NB4 (cell line): ENCODE measurements around the gene PCDHB1.

Experiments
- CTCF ChIP-seq: IDR thresholded peaks from one replicate; pipeline ENCODE4 v1.5.1; 2012; ENCODE audit warnings: low read depth, low read length
- MAX ChIP-seq: IDR thresholded peaks from 2 replicates; pipeline ENCODE4 v1.6.1; 2011; ENCODE audit warnings: low read depth, low read length
- MYC ChIP-seq: IDR thresholded peaks from 2 replicates; pipeline ENCODE4 v1.6.1; 2011; ENCODE audit warnings: low read depth, low read length
- POLR2A ChIP-seq: IDR thresholded peaks from 2 replicates; pipeline ENCODE4 v1.6.1; 2011; ENCODE audit warnings: mild to moderate bottlenecking; ENCODE audit not compliant: insufficient read length; ENCODE audit errors: extremely low read depth

DNA sequence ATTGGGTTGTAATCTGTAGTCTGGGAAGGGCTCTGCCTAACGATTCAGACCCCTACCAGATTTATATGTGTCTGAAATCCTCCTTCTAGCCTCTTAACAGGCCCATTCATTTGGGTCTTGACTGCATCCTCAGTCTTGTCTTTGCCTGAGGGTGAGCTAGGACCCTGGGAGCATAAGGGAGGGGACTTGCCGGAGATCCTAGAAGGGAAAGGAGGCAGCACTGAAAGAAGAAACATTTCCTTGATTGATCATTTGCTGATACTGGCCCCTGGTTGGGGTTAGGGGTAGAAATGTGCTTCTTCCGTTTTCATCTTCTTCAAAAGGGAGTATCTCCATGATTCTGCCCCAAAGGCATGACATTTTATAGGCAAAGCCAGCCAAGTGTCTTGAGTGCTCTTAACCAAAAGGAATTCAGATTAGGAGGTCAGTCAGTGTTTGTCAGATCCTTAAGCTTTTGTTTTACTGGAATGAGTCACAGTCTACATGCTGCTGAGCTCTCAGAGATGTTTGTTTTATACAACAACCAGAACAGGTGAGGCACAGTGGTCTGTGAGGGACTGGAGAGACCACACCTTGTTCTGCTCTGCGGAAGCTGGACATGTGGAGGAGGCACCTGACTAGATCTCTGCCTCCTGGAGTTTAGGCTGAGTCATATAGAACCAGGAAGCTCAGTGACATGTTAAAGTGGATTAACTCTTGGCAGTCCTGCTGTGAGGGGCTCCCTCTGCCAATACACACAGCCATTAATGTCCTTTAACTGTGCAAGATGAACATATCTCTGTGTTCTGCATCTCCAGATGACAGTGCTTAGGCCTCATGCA is 47.2 kb upstream of the PCDHB1 start:
- TF ChIP-seq POLR2A: no peak
- TF ChIP-seq CTCF: no peak
- TF ChIP-seq MAX: no peak
- TF ChIP-seq MYC: no peak
